Stimulated activated CD8-positive, alpha-beta memory T cell treated with anti-CD3 and anti-CD28 coated beads, Interleukin-15, amount 100 ng/mL, for 24 hours (primary cell): ENCODE measurements around the gene ADAT2.

Source experiments
- DNase-seq: peaks from one replicate; pipeline ENCODE4 v3.0.0-alpha.2; 2020; ENCODE audit warnings: low read depth

ADAT2 gene

GRCh38 chr6:143441680-143442545 is 8.6 kb downstream of the ADAT2 start:
- DNase-seq = no peak

GRCh38 chr6:143441010-143441409 is 9.5 kb downstream of the ADAT2 start:
- DNase-seq = no peak

- no peak for DNase-seq
These were observed 17.9 kb downstream of the ADAT2 start for GRCh38 chr6:143432588-143432987.

- DNase-seq = no peak
These were observed 19.3 kb downstream of the ADAT2 start for GRCh38 chr6:143431226-143431625.

- no peak for DNase-seq
These were observed 20.5 kb downstream of the ADAT2 start for GRCh38 chr6:143429970-143430369.

GRCh38 chr6:143427109-143427817 is 23.2 kb downstream of the ADAT2 start:
- peak; percentile 32 for DNase-seq

GRCh38 chr6:143426026-143426425 is 24.5 kb downstream of the ADAT2 start:
- DNase-seq = no peak

GRCh38 chr6:143419526-143419925 is 31.0 kb downstream of the ADAT2 start:
- no peak for DNase-seq

- no peak for DNase-seq
These were observed 35.7 kb downstream of the ADAT2 start for GRCh38 chr6:143414769-143415168.

GRCh38 chr6:143410859-143411270 is 39.6 kb downstream of the ADAT2 start:
- DNase-seq = no peak

- no peak for DNase-seq
These were observed 41.7 kb downstream of the ADAT2 start for GRCh38 chr6:143408787-143409162.

GRCh38 chr6:143408151-143408786 is 42.2 kb downstream of the ADAT2 start:
- DNase-seq = no peak

GRCh38 chr6:143406673-143407072 is 43.8 kb downstream of the ADAT2 start:
- DNase-seq = no peak

GRCh38 chr6:143405373-143406154 is 44.9 kb downstream of the ADAT2 start:
- DNase-seq = no peak

- DNase-seq = no peak
These were observed 47.7 kb downstream of the ADAT2 start for GRCh38 chr6:143402721-143403336.

- DNase-seq = no peak
These were observed 48.7 kb downstream of the ADAT2 start for GRCh38 chr6:143401636-143402370.

GRCh38 chr6:143401068-143401446 is 49.4 kb downstream of the ADAT2 start:
- no peak for DNase-seq

- DNase-seq = no peak
These were observed 50.0 kb downstream of the ADAT2 start for GRCh38 chr6:143400258-143401067.

GRCh38 chr6:143399775-143400174 is 50.7 kb downstream of the ADAT2 start:
- DNase-seq = no peak

- no peak for DNase-seq
These were observed 51.3 kb downstream of the ADAT2 start for GRCh38 chr6:143399176-143399575.
